H1 (cell line): ENCODE results near the gene SOCS7. TPM values are rescaled to one million over a fixed set of nuclear protein-coding genes. Genes with fewer than 3 reads are reported as not detected.
A peak's percentile ranks its signal among the peaks of the same experiment; 100 is the strongest.

Experiments
- CTCF ChIA-PET: fragments of 300-600 bp; sonication (Branson Sonifier 250); formaldehyde crosslinking; loops from one replicate; lab custom pipeline; 2021; ENCODE audit not compliant: partially characterized antibody; lab: Charles Lee
- POLR2A ChIA-PET: fragments of 300-600 bp; sonication (Branson Sonifier 250); formaldehyde crosslinking; loops from one replicate; lab custom pipeline; 2021; ENCODE audit warnings: inconsistent platforms; ENCODE audit not compliant: partially characterized antibody; lab: Charles Lee
- DNase-seq, 2 experiments: peaks; one replicate each; pipeline versions ENCODE4 v3.0.0 to v3.0.0-alpha.2; 2010 to 2022; ENCODE audit warnings: low spot score in 2 of 2, low read depth in 1 of 2, mixed read lengths in 1 of 2
- FAIRE-seq: peaks from 2 replicates; lab custom pipeline; 2011; peaks lifted over from hg19 to GRCh38; lab: Jason Lieb, UNC
- H2AFZ ChIP-seq: 2 replicates; pipeline ENCODE4 v1.8.1; 2012; ENCODE audit warnings: low read length, inconsistent platforms
- H2AK5ac ChIP-seq: 2 replicates; pipeline ENCODE4 v1.6.1; 2013; ENCODE audit warnings: low read depth, low read length
- H2BK120ac ChIP-seq: replicated peaks from 2 replicates; pipeline ENCODE3; 2013; ENCODE audit warnings: low read depth, low read length, inconsistent platforms
- H2BK12ac ChIP-seq: 2 replicates; pipeline ENCODE4 v1.6.1; 2013; ENCODE audit warnings: low read depth, low read length
- H2BK15ac ChIP-seq: 2 replicates; pipeline ENCODE4 v1.6.1; 2013; ENCODE audit warnings: low read length
- H2BK20ac ChIP-seq: 2 replicates; pipeline ENCODE4 v1.6.1; 2013; ENCODE audit warnings: low read length
- H2BK5ac ChIP-seq: 2 replicates; pipeline ENCODE4 v1.6.1; 2013; ENCODE audit warnings: low read depth, low read length
- H3K14ac ChIP-seq: 2 replicates; pipeline ENCODE4 v1.6.1; 2013; ENCODE audit warnings: inconsistent platforms; ENCODE audit not compliant: insufficient read length
- H3K18ac ChIP-seq: 2 replicates; pipeline ENCODE4 v1.6.1; 2013; ENCODE audit warnings: low read length; ENCODE audit errors: extremely low read depth
- H3K23ac ChIP-seq: 2 replicates; pipeline ENCODE4 v1.6.1; 2013; ENCODE audit warnings: inconsistent platforms; ENCODE audit not compliant: insufficient read length
- H3K23me2 ChIP-seq: 2 replicates; pipeline ENCODE4 v1.6.1; 2013; ENCODE audit warnings: low read depth, low read length
- H3K27ac ChIP-seq: 2 replicates; pipeline ENCODE4 v1.6.1; 2011; ENCODE audit warnings: low read depth, low read length, inconsistent platforms
- H3K27me3 ChIP-seq, 4 experiments: replicated peaks in 1 of 4; 1 replicate in 1 of 4; 2 replicates in 3 of 4; pipeline versions ENCODE4 v1.6.1 to v1.8.1; 2011 to 2013; ENCODE audit warnings: low read length in 3 of 4, mild to moderate bottlenecking in 3 of 4, inconsistent platforms in 2 of 4, mixed read lengths in 2 of 4, moderate library complexity in 1 of 4; ENCODE audit not compliant: control insufficient read depth in 3 of 4, insufficient read depth in 3 of 4; ENCODE audit errors: extremely low read depth in 1 of 4
- H3K36me3 ChIP-seq, 4 experiments: 2 replicates each; pipeline versions ENCODE4 v1.6.1 to v1.8.1; 2011 to 2013; ENCODE audit warnings: mild to moderate bottlenecking in 4 of 4, low read length in 3 of 4, moderate library complexity in 2 of 4, control low read depth in 1 of 4, inconsistent platforms in 1 of 4; ENCODE audit not compliant: insufficient read depth in 4 of 4, control insufficient read depth in 2 of 4
- H3K4ac ChIP-seq: replicated peaks from 2 replicates; pipeline ENCODE3; 2013; ENCODE audit warnings: low read length, low read depth, mixed read lengths, inconsistent platforms; ENCODE audit not compliant: insufficient read length
- H3K4me1 ChIP-seq, 4 experiments: replicated peaks in 1 of 4; 1 replicate in 1 of 4; 2 replicates in 3 of 4; pipeline versions ENCODE4 v1.6.1 to v1.8.1; 2011 to 2013; ENCODE audit warnings: low read length in 3 of 4, inconsistent platforms in 2 of 4, mixed read lengths in 1 of 4; ENCODE audit not compliant: insufficient read depth in 4 of 4, control insufficient read depth in 3 of 4
- H3K4me2 ChIP-seq, 2 experiments: 2 replicates each; pipeline versions ENCODE4 v1.6.1 to v1.8.1; 2011 to 2013; ENCODE audit warnings: low read depth in 2 of 2, low read length in 2 of 2, control low read depth in 1 of 2, inconsistent platforms in 1 of 2, mild to moderate bottlenecking in 1 of 2; ENCODE audit not compliant: insufficient read depth in 1 of 2
- H3K4me3 ChIP-seq, 4 experiments: fragments of 200-600, 300-600 bp in 1 of 4; sonication (generic), shearing (Covaris generic), sonication (Bioruptor Twin) in 1 of 4; 2 replicates each; pipeline versions ENCODE4 v1.5.1 to v1.8.1; 2011 to 2016; ENCODE audit warnings: low read length in 4 of 4, low read depth in 3 of 4, control low read depth in 2 of 4, inconsistent platforms in 2 of 4, mild to moderate bottlenecking in 2 of 4, mixed read lengths in 1 of 4, moderate library complexity in 1 of 4; ENCODE audit not compliant: insufficient read depth in 2 of 4; ENCODE audit errors: extremely low read depth in 1 of 4
- H3K56ac ChIP-seq: replicated peaks from 2 replicates; pipeline ENCODE3; 2013; ENCODE audit warnings: low read depth, mild to moderate bottlenecking, mixed read lengths, low read length, inconsistent platforms; ENCODE audit not compliant: insufficient read length
- H3K79me1 ChIP-seq: 2 replicates; pipeline ENCODE4 v1.6.1; 2013; ENCODE audit warnings: low read depth, low read length, control low read depth
- H3K79me2 ChIP-seq, 2 experiments: 2 replicates each; pipeline versions ENCODE4 v1.6.1 to v1.8.1; 2012 to 2013; ENCODE audit warnings: low read length in 2 of 2, mild to moderate bottlenecking in 2 of 2, inconsistent platforms in 1 of 2; ENCODE audit not compliant: insufficient read depth in 2 of 2, control insufficient read depth in 1 of 2
- H3K9ac ChIP-seq, 4 experiments: replicated peaks in 1 of 4; 1 replicate in 1 of 4; 2 replicates in 3 of 4; pipeline versions ENCODE4 v1.6.1 to v1.8.1; 2011 to 2013; ENCODE audit warnings: low read depth in 3 of 4, low read length in 3 of 4, control low read depth in 2 of 4, mild to moderate bottlenecking in 2 of 4, moderate library complexity in 2 of 4, inconsistent platforms in 1 of 4; ENCODE audit errors: extremely low read depth in 1 of 4
- H3K9me3 ChIP-seq, 2 experiments: 2 replicates each; pipeline versions ENCODE4 v1.6.1 to v1.8.1; 2012 to 2013; ENCODE audit warnings: mild to moderate bottlenecking in 2 of 2, moderate library complexity in 2 of 2, control low read depth in 1 of 2, inconsistent platforms in 1 of 2, low read depth in 1 of 2, low read length in 1 of 2, mixed read lengths in 1 of 2; ENCODE audit not compliant: insufficient read depth in 2 of 2
- H4K20me1 ChIP-seq, 2 experiments: replicated peaks in 1 of 2; 2 replicates each; pipeline versions ENCODE3 to v1.8.1; 2011 to 2013; ENCODE audit warnings: inconsistent platforms in 2 of 2, low read length in 2 of 2, mild to moderate bottlenecking in 1 of 2; ENCODE audit not compliant: insufficient read depth in 2 of 2, control insufficient read depth in 1 of 2
- H4K5ac ChIP-seq: 2 replicates; pipeline ENCODE4 v1.6.1; 2013; ENCODE audit warnings: low read length, low read depth, mixed read lengths, inconsistent platforms; ENCODE audit not compliant: insufficient read length
- H4K8ac ChIP-seq: 2 replicates; pipeline ENCODE4 v1.8.0; 2013; ENCODE audit warnings: mild to moderate bottlenecking, moderate library complexity, low read length, inconsistent platforms; ENCODE audit not compliant: insufficient read depth; ENCODE audit errors: extremely low read depth
- H4K91ac ChIP-seq: replicated peaks from 2 replicates; pipeline ENCODE3; 2013; ENCODE audit warnings: low read length, mixed read lengths, inconsistent platforms; ENCODE audit not compliant: insufficient read length
- ATF3 ChIP-seq: IDR thresholded peaks from 2 replicates; pipeline ENCODE4 v1.6.1; 2011; ENCODE audit warnings: low read depth, mild to moderate bottlenecking, low read length; ENCODE audit not compliant: insufficient read depth
- CREB1 ChIP-seq: IDR thresholded peaks from 2 replicates; pipeline ENCODE4 v1.6.1; 2012; ENCODE audit warnings: inconsistent platforms
- CTBP2 ChIP-seq: IDR thresholded peaks from 2 replicates; pipeline ENCODE4 v1.7.0; 2011; ENCODE audit warnings: borderline replicate concordance, mild to moderate bottlenecking, moderate library complexity, mixed read lengths, low read length; ENCODE audit not compliant: insufficient read depth, insufficient read length
- CTCF ChIP-seq, 3 experiments: IDR thresholded peaks; 1 replicate in 2 of 3; 2 replicates in 1 of 3; pipeline versions ENCODE4 v1.5.1 to v1.6.1; 2011; ENCODE audit warnings: low read length in 3 of 3, mild to moderate bottlenecking in 3 of 3, inconsistent platforms in 2 of 3, low read depth in 1 of 3, moderate library complexity in 1 of 3; ENCODE audit not compliant: insufficient read depth in 1 of 3; ENCODE audit errors: control extremely low read depth in 1 of 3
- RFX5 ChIP-seq: IDR thresholded peaks from 2 replicates; pipeline ENCODE4 v1.6.1; 2011; ENCODE audit warnings: low read depth, low read length, improper control_type of control experiment, borderline replicate concordance
- SP2 ChIP-seq: IDR thresholded peaks from 2 replicates; pipeline ENCODE4 v1.6.1; 2012; ENCODE audit warnings: mild to moderate bottlenecking, low read length, inconsistent platforms
- TAF7 ChIP-seq: optimal IDR thresholded peaks from 2 replicates; pipeline ENCODE3; 2011; ENCODE audit warnings: low read depth, mild to moderate bottlenecking, inconsistent platforms, low read length, moderate library complexity, borderline replicate concordance
- WGBS, 2 experiments: shearing (Covaris generic) in 1 of 2; methylation state at CpG; one replicate each; pipeline versions ENCODE4 v1.1.6 to v1.1.7; 2013 to 2015; ENCODE audit warnings: low lambda C conversion rate in 2 of 2, mixed read lengths in 2 of 2, inconsistent platforms in 1 of 2, low coverage in 1 of 2, missing lambda C conversion rate in 1 of 2; ENCODE audit not compliant: insufficient replicate concordance in 2 of 2, insufficient coverage in 1 of 2, insufficient read length in 1 of 2; ENCODE audit errors: extremely low coverage in 1 of 2, missing lambda C conversion rate in 1 of 2; 5-methylcytosine and 5-hydroxymethylcytosine counted together
- polyA plus RNA-seq, 7 experiments: library from polyadenylated mRNA; depleted of rRNA in 3 of 7; stranded (reverse) in 5 of 7; unstranded in 2 of 7; fragments of >200 nt in 5 of 7; fragments of 200-250 nt in 2 of 7; gene quantifications; 1 replicate in 5 of 7; 2 replicates in 1 of 7; 4 replicates in 1 of 7; pipeline versions ENCODE4 v1.2.1 to v1.2.3, GENCODE V29; 2011 to 2013; ENCODE audit warnings: missing spikeins in 2 of 7, mixed read lengths in 2 of 7
- total RNA-seq: library from RNA; stranded (reverse); fragmentation: NEBNext Ultra II Directional; extraction: Animal tissue kit (Norgen Biotek cat#: 25700); gene quantifications from 2 replicates; pipeline ENCODE4 v1.2.1, GENCODE V29; 2021

SOCS7 gene
- total and polyA plus RNA-seq, 2 of the 8 experiments (the other 6 are each of a cell fraction or from before 2014, with no cell fraction given) = 13.5 to 26.9 TPM

- FAIRE-seq (no peak), DNase-seq (peak; percentile 63 to 81)
- Histone ChIP-seq H3K4me3 (peak overlapping the region in 1 of 4 experiments; percentile 34; a peak in 3 of 8 replicates), H2BK120ac (peak overlapping the region; percentile 81), H3K4me1 (peaks cover 3 to 42% (median 24%) of the 10 kb centered on the region in 4 experiments), H3K27me3 (no peaks in the 10 kb centered on the region), H3K9me3 (no peaks in the 10 kb centered on the region), H4K5ac (peak overlapping the region; percentile 75), H2BK12ac (peak overlapping the region; percentile 92), H2BK20ac (peak overlapping the region; percentile 13; the same call in 1 of the 2 replicates), H3K14ac (peak overlapping the region; percentile 5), H2BK5ac (peak overlapping the region; percentile 95), H4K91ac (peak overlapping the region; percentile 89), H3K23ac (no peak overlapping the region), H3K23me2 (no peaks in the 10 kb centered on the region), H3K56ac (peak overlapping the region; percentile 11), H4K8ac (peak overlapping the region; percentile 45), H4K20me1 (peaks cover 0 to 3% of the 10 kb centered on the region in 2 experiments), H3K18ac (peak overlapping the region; percentile 93), H3K4me2 (peak overlapping the region; percentile 37 to 56), H3K9ac (no peak overlapping the region), H3K27ac (peak overlapping the region; percentile 62), H3K79me1 (peaks cover 12% of the 10 kb centered on the region), H3K4ac (no peak overlapping the region), H3K36me3 (no peaks in the 10 kb centered on the region), H3K79me2 (peaks cover 0 to 73% of the 10 kb centered on the region in 2 experiments; a peak in 2 of 4 replicates), H2AFZ (no peak overlapping the region), H2AK5ac (peak overlapping the region; percentile 48; the same call in 1 of the 2 replicates), H2BK15ac (peak overlapping the region; percentile 97; the same call in 1 of the 2 replicates)
- WGBS, 2 experiments = 46% methylated on average over 16 of the region's 16 CpGs; no CpG with 5 or more reads in 1 of the 2 experiments
- POLR2A ChIA-PET = interaction anchor here (0.9 to 10.5 kb wide), 9 partner anchors 9 to 67 kb away, joined by 3 to 107 read pairs (median 9); partner anchors contain the start of gene ARHGAP23
- CTCF ChIA-PET = interaction anchor here (0.6 to 12.9 kb wide), 17 partner anchors 10 to 227 kb away, joined by 3 to 204 read pairs (median 4); partner anchors contain the start of gene ARHGAP23
- TF ChIP-seq CREB1 (peak; percentile 35), RFX5 (no peak), SP2 (no peak), CTBP2 (no peak), ATF3 (no peak), CTCF (IDR thresholded peaks at IDR 0.05; ENCODE audit: control extremely low read depth in 1 of 3, insufficient read depth in 1 of 3, low read depth in 1 of 3, low read length in 3 of 3) (no peak), TAF7 (no peak)
These were observed 89.2 kb downstream of the SOCS7 start for GRCh38 chr17:38440614-38441397.
